Measurements from ENCODE around the gene TBC1D22A. TPM values are rescaled to one million over a fixed set of nuclear protein-coding genes. Genes with fewer than 3 reads are reported as not detected.

TBC1D22A gene
- polyA plus RNA-seq, 1 donor from 2014 or later, result 9.3 TPM

DNA sequence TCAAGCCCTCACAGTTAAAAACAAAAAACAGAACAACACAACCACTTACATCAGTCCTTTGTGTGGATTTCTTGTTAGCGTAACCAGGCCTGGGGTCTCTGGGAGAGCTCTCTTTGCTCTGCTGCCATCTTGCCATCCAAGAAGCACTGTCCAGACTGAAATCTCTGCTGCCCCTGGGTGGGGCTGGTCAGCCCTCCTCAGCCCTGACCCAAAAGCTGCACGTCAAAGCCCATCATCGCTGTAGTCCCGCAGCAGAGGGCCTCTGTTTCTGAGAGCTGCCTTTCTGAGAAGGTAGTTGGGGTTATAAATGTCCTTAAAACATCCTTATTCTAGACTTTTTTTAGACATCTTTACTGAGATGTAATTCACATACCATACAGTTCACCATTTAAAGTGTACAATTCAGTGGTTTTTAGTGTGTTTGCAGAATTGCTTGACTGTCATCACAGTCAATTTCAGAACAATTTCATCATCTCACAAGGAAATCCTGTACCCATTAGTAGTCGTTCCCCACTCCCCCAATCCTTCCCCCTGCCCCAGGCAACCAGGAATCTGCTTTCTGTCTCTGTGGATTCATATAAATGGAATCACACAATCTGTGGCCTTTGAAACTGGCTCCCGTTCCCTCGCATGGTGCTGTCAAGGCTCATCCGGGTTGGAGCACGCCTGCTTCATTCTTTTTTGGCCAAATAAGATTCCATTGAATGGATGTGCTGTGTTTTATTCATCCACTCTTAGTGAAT lies 94.9 kb downstream of the TBC1D22A start:
- H2AFZ ChIP-seq (ENCODE audit: low read depth, low read length), result no peak overlapping the region
- no peaks in the 10 kb centered on the region for H3K36me3 ChIP-seq (ENCODE audit: insufficient read depth, low read length)
- no peaks in the 10 kb centered on the region for H3K27me3 ChIP-seq (ENCODE audit: insufficient read depth, low read depth, low read length)
- H3F3A ChIP-seq (ENCODE audit: insufficient read depth, low read length, poor library complexity, severe bottlenecking), result no peaks in the 10 kb centered on the region
- no peak for TF ChIP-seq SMC3 (conservative IDR thresholded peaks at IDR 0.05; ENCODE audit: poor library complexity)
- no peak for TF ChIP-seq EZH2 (IDR thresholded peaks at IDR 0.05; ENCODE audit: borderline replicate concordance, insufficient read depth, low read length, poor library complexity, severe bottlenecking)
- no peak for TF ChIP-seq TAF1 (IDR thresholded peaks at IDR 0.05; ENCODE audit: low read depth)
- no peak for TF ChIP-seq RAD21 (conservative IDR thresholded peaks at IDR 0.05)
- TF ChIP-seq POLR2AphosphoS5 (IDR thresholded peaks at IDR 0.05), result no peak
- TF ChIP-seq MXI1 (conservative IDR thresholded peaks at IDR 0.05; ENCODE audit: poor library complexity, severe bottlenecking), result no peak
- no peak for TF ChIP-seq EP300 (conservative IDR thresholded peaks at IDR 0.05; ENCODE audit: poor library complexity, severe bottlenecking)
- TF ChIP-seq, protein P1, sequence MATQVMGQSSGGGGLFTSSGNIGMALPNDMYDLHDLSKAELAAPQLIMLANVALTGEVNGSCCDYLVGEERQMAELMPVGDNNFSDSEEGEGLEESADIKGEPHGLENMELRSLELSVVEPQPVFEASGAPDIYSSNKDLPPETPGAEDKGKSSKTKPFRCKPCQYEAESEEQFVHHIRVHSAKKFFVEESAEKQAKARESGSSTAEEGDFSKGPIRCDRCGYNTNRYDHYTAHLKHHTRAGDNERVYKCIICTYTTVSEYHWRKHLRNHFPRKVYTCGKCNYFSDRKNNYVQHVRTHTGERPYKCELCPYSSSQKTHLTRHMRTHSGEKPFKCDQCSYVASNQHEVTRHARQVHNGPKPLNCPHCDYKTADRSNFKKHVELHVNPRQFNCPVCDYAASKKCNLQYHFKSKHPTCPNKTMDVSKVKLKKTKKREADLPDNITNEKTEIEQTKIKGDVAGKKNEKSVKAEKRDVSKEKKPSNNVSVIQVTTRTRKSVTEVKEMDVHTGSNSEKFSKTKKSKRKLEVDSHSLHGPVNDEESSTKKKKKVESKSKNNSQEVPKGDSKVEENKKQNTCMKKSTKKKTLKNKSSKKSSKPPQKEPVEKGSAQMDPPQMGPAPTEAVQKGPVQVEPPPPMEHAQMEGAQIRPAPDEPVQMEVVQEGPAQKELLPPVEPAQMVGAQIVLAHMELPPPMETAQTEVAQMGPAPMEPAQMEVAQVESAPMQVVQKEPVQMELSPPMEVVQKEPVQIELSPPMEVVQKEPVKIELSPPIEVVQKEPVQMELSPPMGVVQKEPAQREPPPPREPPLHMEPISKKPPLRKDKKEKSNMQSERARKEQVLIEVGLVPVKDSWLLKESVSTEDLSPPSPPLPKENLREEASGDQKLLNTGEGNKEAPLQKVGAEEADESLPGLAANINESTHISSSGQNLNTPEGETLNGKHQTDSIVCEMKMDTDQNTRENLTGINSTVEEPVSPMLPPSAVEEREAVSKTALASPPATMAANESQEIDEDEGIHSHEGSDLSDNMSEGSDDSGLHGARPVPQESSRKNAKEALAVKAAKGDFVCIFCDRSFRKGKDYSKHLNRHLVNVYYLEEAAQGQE (IDR thresholded peaks at IDR 0.05; ENCODE audit: borderline replicate concordance), result no peak
- TF ChIP-seq, protein P2, sequence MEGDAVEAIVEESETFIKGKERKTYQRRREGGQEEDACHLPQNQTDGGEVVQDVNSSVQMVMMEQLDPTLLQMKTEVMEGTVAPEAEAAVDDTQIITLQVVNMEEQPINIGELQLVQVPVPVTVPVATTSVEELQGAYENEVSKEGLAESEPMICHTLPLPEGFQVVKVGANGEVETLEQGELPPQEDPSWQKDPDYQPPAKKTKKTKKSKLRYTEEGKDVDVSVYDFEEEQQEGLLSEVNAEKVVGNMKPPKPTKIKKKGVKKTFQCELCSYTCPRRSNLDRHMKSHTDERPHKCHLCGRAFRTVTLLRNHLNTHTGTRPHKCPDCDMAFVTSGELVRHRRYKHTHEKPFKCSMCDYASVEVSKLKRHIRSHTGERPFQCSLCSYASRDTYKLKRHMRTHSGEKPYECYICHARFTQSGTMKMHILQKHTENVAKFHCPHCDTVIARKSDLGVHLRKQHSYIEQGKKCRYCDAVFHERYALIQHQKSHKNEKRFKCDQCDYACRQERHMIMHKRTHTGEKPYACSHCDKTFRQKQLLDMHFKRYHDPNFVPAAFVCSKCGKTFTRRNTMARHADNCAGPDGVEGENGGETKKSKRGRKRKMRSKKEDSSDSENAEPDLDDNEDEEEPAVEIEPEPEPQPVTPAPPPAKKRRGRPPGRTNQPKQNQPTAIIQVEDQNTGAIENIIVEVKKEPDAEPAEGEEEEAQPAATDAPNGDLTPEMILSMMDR (IDR thresholded peaks at IDR 0.05; ENCODE audit: poor library complexity, severe bottlenecking), result no peak
- no peak overlapping the region for H3K27ac ChIP-seq (ENCODE audit: low read length)
- H3K4me2 ChIP-seq (ENCODE audit: low read length), result no peak overlapping the region
- H3K9ac ChIP-seq (ENCODE audit: low read length), result no peak overlapping the region
- H3K79me2 ChIP-seq (replicated peaks; ENCODE audit: insufficient read depth, low read length), result no peaks in the 10 kb centered on the region
- no peaks in the 10 kb centered on the region for H4K20me1 ChIP-seq (ENCODE audit: insufficient read depth)
- no peaks in the 10 kb centered on the region for H3K9me2 ChIP-seq (ENCODE audit: insufficient read depth, low read length)
- no peaks in the 10 kb centered on the region for H3K9me3 ChIP-seq (ENCODE audit: low read length)
- H3K4me3 ChIP-seq (ENCODE audit: low read length), result no peak overlapping the region

DNA sequence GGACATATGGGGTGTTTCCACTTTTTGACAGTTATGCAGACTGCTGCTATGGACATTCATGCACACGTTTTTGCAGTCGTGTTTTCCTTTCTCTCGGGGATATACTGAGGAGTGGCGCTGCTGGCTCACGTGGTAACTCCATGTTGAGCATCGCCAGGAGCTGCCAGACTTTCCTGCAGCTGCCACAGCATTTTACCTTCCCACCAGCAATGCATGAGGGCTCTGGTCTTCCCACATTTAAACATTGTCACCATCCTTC lies 95.4 kb downstream of the TBC1D22A start:
- no peaks in the 10 kb centered on the region for H4K20me1 ChIP-seq (ENCODE audit: insufficient read depth)
- no peak overlapping the region for H3K4me2 ChIP-seq (ENCODE audit: low read length)
- TF ChIP-seq MXI1 (conservative IDR thresholded peaks at IDR 0.05; ENCODE audit: poor library complexity, severe bottlenecking), result no peak
- TF ChIP-seq EZH2 (IDR thresholded peaks at IDR 0.05; ENCODE audit: borderline replicate concordance, insufficient read depth, low read length, poor library complexity, severe bottlenecking), result no peak
- TF ChIP-seq SMC3 (conservative IDR thresholded peaks at IDR 0.05; ENCODE audit: poor library complexity), result no peak
- TF ChIP-seq, protein P1 (IDR thresholded peaks at IDR 0.05; ENCODE audit: borderline replicate concordance), result no peak
- no peak for TF ChIP-seq EP300 (conservative IDR thresholded peaks at IDR 0.05; ENCODE audit: poor library complexity, severe bottlenecking)
- TF ChIP-seq POLR2AphosphoS5 (IDR thresholded peaks at IDR 0.05), result no peak
- TF ChIP-seq, protein P2 (IDR thresholded peaks at IDR 0.05; ENCODE audit: poor library complexity, severe bottlenecking), result no peak
- TF ChIP-seq TAF1 (IDR thresholded peaks at IDR 0.05; ENCODE audit: low read depth), result no peak
- no peak for TF ChIP-seq RAD21 (conservative IDR thresholded peaks at IDR 0.05)
- no peaks in the 10 kb centered on the region for H3F3A ChIP-seq (ENCODE audit: insufficient read depth, low read length, poor library complexity, severe bottlenecking)
- no peak overlapping the region for H2AFZ ChIP-seq (ENCODE audit: low read depth, low read length)
- no peak overlapping the region for H3K9ac ChIP-seq (ENCODE audit: low read length)
- no peaks in the 10 kb centered on the region for H3K9me2 ChIP-seq (ENCODE audit: insufficient read depth, low read length)
- H3K79me2 ChIP-seq (replicated peaks; ENCODE audit: insufficient read depth, low read length), result no peaks in the 10 kb centered on the region
- no peaks in the 10 kb centered on the region for H3K9me3 ChIP-seq (ENCODE audit: low read length)
- no peaks in the 10 kb centered on the region for H3K36me3 ChIP-seq (ENCODE audit: insufficient read depth, low read length)
- H3K27me3 ChIP-seq (ENCODE audit: insufficient read depth, low read depth, low read length), result no peaks in the 10 kb centered on the region
- no peak overlapping the region for H3K27ac ChIP-seq (ENCODE audit: low read length)
- H3K4me3 ChIP-seq (ENCODE audit: low read length), result no peak overlapping the region
